ENCODE measurements around the gene CREBL2. TPM values are rescaled to one million over a fixed set of nuclear protein-coding genes. Genes with fewer than 3 reads are reported as not detected.
A peak's percentile ranks its signal among the peaks of the same experiment; 100 is the strongest.

CREBL2 gene
- total RNA-seq, 6 experiments from 2014 or later: 20.9 to 25.7 (median 23.2) TPM

- Mint-ChIP-seq H3K27ac (no peak overlapping the region), H3K4me1 (ENCODE audit: low read depth) (peaks cover 20% of the 10 kb centered on the region), H3K36me3 (ENCODE audit: low read depth) (peaks cover 14% of the 10 kb centered on the region), H3K9me3 (peaks cover 19% of the 10 kb centered on the region), H3K27me3 (ENCODE audit: insufficient read depth) (no peaks in the 10 kb centered on the region; the same call in 1 of the 2 replicates), H3K4me3 (no peak overlapping the region)
- no peak for TF ChIP-seq CTCF (IDR thresholded peaks at IDR 0.05)
- no peak for DNase-seq
Observed at GRCh38 chr12:12653922-12654321, 42.2 kb downstream of the CREBL2 start.

GRCh38 chr12:12654691-12655460 lies 43.2 kb downstream of the CREBL2 start:
- H3K4me1 Mint-ChIP-seq (ENCODE audit: low read depth): peaks cover 24% of the 10 kb centered on the region
- TF ChIP-seq CTCF (IDR thresholded peaks at IDR 0.05): no peak
- H3K36me3 Mint-ChIP-seq (ENCODE audit: low read depth): peaks cover 6% of the 10 kb centered on the region; the same call in 1 of the 2 replicates
- H3K27ac Mint-ChIP-seq: no peak overlapping the region
- no peak overlapping the region for H3K4me3 Mint-ChIP-seq
- H3K9me3 Mint-ChIP-seq: peaks cover 9% of the 10 kb centered on the region
- no peaks in the 10 kb centered on the region; the same call in 1 of the 2 replicates for H3K27me3 Mint-ChIP-seq (ENCODE audit: insufficient read depth)
- DNase-seq: no peak

GRCh38 chr12:12660201-12660600 lies 48.5 kb downstream of the CREBL2 start:
- no peak for DNase-seq
- H3K27ac Mint-ChIP-seq: 0 out of 2 replicates have a peak overlapping the region, but pooled peaks have one; percentile 43
- H3K4me3 Mint-ChIP-seq: no peak overlapping the region
- peaks cover under 1% of the 10 kb centered on the region; the same call in 1 of the 2 replicates for H3K27me3 Mint-ChIP-seq (ENCODE audit: insufficient read depth)
- H3K36me3 Mint-ChIP-seq (ENCODE audit: low read depth): no peaks in the 10 kb centered on the region
- no peaks in the 10 kb centered on the region for H3K9me3 Mint-ChIP-seq
- H3K4me1 Mint-ChIP-seq (ENCODE audit: low read depth): peaks cover 40% of the 10 kb centered on the region
- TF ChIP-seq CTCF (IDR thresholded peaks at IDR 0.05): no peak

GRCh38 chr12:12661086-12661856 lies 49.6 kb downstream of the CREBL2 start:
- no peak for TF ChIP-seq CTCF (IDR thresholded peaks at IDR 0.05)
- Mint-ChIP-seq H3K4me1 (ENCODE audit: low read depth) (peaks cover 30% of the 10 kb centered on the region), H3K4me3 (peak overlapping the region; percentile 14), H3K9me3 (no peaks in the 10 kb centered on the region), H3K27me3 (ENCODE audit: insufficient read depth) (peaks cover 5% of the 10 kb centered on the region), H3K36me3 (ENCODE audit: low read depth) (no peaks in the 10 kb centered on the region), H3K27ac (no peak overlapping the region; the same call in 1 of the 2 replicates)
- DNase-seq: peak; percentile 68

GRCh38 chr12:12663644-12664294 lies 52.1 kb downstream of the CREBL2 start:
- H3K36me3 Mint-ChIP-seq (ENCODE audit: low read depth): no peaks in the 10 kb centered on the region
- H3K4me3 Mint-ChIP-seq: no peak overlapping the region
- TF ChIP-seq CTCF (IDR thresholded peaks at IDR 0.05): no peak
- H3K9me3 Mint-ChIP-seq: no peaks in the 10 kb centered on the region
- peaks cover 5% of the 10 kb centered on the region for H3K27me3 Mint-ChIP-seq (ENCODE audit: insufficient read depth)
- no peak overlapping the region for H3K27ac Mint-ChIP-seq
- DNase-seq: no peak
- peaks cover 34% of the 10 kb centered on the region for H3K4me1 Mint-ChIP-seq (ENCODE audit: low read depth)
